B cell (primary cell): Measurements from ENCODE around the gene OGDHL. TPM values are rescaled to one million over a fixed set of nuclear protein-coding genes. Genes with fewer than 3 reads are reported as not detected.

Experiments used
- ATAC-seq: fragments of 200-7000 bp; cut with Tn5 transposase; one replicate; pipeline ENCODE4 v1.10.0; 2021; ENCODE audit warnings: low read depth, mild to moderate bottlenecking, moderate number of reproducible peaks, moderate library complexity
- CTCF ChIA-PET: fragments of 350-600 bp; sonication (Branson Sonifier 250); formaldehyde crosslinking; loops from one replicate; lab custom pipeline; 2021; ENCODE audit warnings: antibody characterized with exemption, inconsistent platforms; lab: Charles Lee
- POLR2A ChIA-PET: fragments of 350-600 bp; sonication (Branson Sonifier 250); formaldehyde crosslinking; loops from one replicate; lab custom pipeline; 2021; ENCODE audit warnings: antibody characterized with exemption; lab: Charles Lee
- DNase-seq: peaks from one replicate; pipeline ENCODE4 v3.0.0; 2013
- H2AFZ ChIP-seq: 2 replicates; pipeline ENCODE4 v1.6.1; 2012; ENCODE audit warnings: mild to moderate bottlenecking, low read depth, low read length; ENCODE audit not compliant: insufficient read depth, poor library complexity, severe bottlenecking
- H3K27ac ChIP-seq, 2 donors: 1 replicate in 1 of 2; 2 replicates in 1 of 2; pipeline ENCODE4 v1.5.1; 2012 to 2013; ENCODE audit warnings: low read length in 2 of 2, mild to moderate bottlenecking in 2 of 2, moderate library complexity in 1 of 2
- H3K27me3 ChIP-seq, 4 experiments: fragments of 200-600 bp in 1 of 4; sonication (generic) in 1 of 4; replicated peaks in 1 of 4; 1 replicate in 2 of 4; 2 replicates in 2 of 4; pipeline versions ENCODE4 v1.6.1 to v1.7.0; 2013 to 2016; ENCODE audit warnings: low read length in 3 of 4, mild to moderate bottlenecking in 2 of 4, mixed read lengths in 1 of 4, moderate library complexity in 1 of 4; ENCODE audit not compliant: insufficient read depth in 4 of 4, control insufficient read depth in 3 of 4; ENCODE audit errors: control extremely low read depth in 1 of 4
- H3K36me3 ChIP-seq, 2 experiments: replicated peaks in 1 of 2; 1 replicate in 1 of 2; 2 replicates in 1 of 2; pipeline versions ENCODE4 v1.6.1 to v1.7.1; 2013; ENCODE audit warnings: low read length in 1 of 2; ENCODE audit not compliant: insufficient read depth in 2 of 2, control insufficient read depth in 1 of 2; ENCODE audit errors: control extremely low read depth in 1 of 2, extremely low read depth in 1 of 2
- H3K4me1 ChIP-seq, 2 donors: fragments of 200-600 bp in 1 of 2; sonication (generic) in 1 of 2; 1 replicate in 1 of 2; 2 replicates in 1 of 2; pipeline versions ENCODE4 v1.5.1 to v1.6.1; 2013 to 2017; ENCODE audit warnings: low read length in 2 of 2; ENCODE audit not compliant: control insufficient read depth in 2 of 2, insufficient read depth in 2 of 2
- H3K4me2 ChIP-seq: replicated peaks from 2 replicates; pipeline ENCODE3; 2012; ENCODE audit warnings: mild to moderate bottlenecking, low read depth, low read length; ENCODE audit not compliant: poor library complexity, severe bottlenecking
- H3K4me3 ChIP-seq, 5 experiments: fragments of 200-600 bp in 1 of 5; sonication (generic) in 1 of 5; 1 replicate in 3 of 5; 2 replicates in 2 of 5; pipeline versions ENCODE4 v1.5.1 to v1.7.0; 2011 to 2016; ENCODE audit warnings: low read length in 4 of 5, mild to moderate bottlenecking in 4 of 5, low read depth in 2 of 5, control low read depth in 1 of 5, moderate library complexity in 1 of 5; ENCODE audit not compliant: insufficient read depth in 1 of 5; ENCODE audit errors: control extremely low read depth in 1 of 5, extremely low read depth in 1 of 5
- H3K79me2 ChIP-seq: fragments of 200-600 bp; sonication (generic); one replicate; pipeline ENCODE4 v1.6.0; 2016; ENCODE audit warnings: low read length; ENCODE audit not compliant: control insufficient read depth, insufficient read depth
- H3K9ac ChIP-seq: fragments of 200-600 bp; sonication (generic); 2 replicates; pipeline ENCODE4 v1.6.1; 2017; ENCODE audit warnings: mild to moderate bottlenecking, low read length, moderate library complexity
- H3K9me3 ChIP-seq, 3 donors: one replicate each; pipeline versions ENCODE4 v1.6.1 to v1.7.1; 2013; ENCODE audit warnings: low read length in 2 of 3; ENCODE audit not compliant: control insufficient read depth in 2 of 3, insufficient read depth in 1 of 3; ENCODE audit errors: control extremely low read depth in 1 of 3
- H4K20me1 ChIP-seq: 2 replicates; pipeline ENCODE4 v1.6.0; 2012; ENCODE audit warnings: mild to moderate bottlenecking, low read length; ENCODE audit not compliant: insufficient read depth, control insufficient read depth, poor library complexity, severe bottlenecking
- H3K27ac Mint-ChIP-seq: one replicate; pipeline ENCODE4 v1.8.0; 2021; ENCODE audit warnings: mixed read lengths
- H3K27me3 Mint-ChIP-seq: one replicate; pipeline ENCODE4 v1.8.0; 2021; ENCODE audit warnings: mixed read lengths
- H3K4me1 Mint-ChIP-seq: one replicate; pipeline ENCODE4 v1.8.0; 2021; ENCODE audit warnings: mixed read lengths
- H3K4me3 Mint-ChIP-seq: one replicate; pipeline ENCODE4 v1.8.0; 2021; ENCODE audit warnings: mixed read lengths
- H3K9me3 Mint-ChIP-seq: one replicate; pipeline ENCODE4 v1.8.0; 2022; ENCODE audit warnings: mixed read lengths; ENCODE audit not compliant: insufficient read depth
- CTCF ChIP-seq: fragments of 200-600 bp; IDR thresholded peaks from one replicate; pipeline ENCODE4 v1.8.0; 2022; ENCODE audit warnings: antibody characterized with exemption, mild to moderate bottlenecking
- EZH2 ChIP-seq: IDR thresholded peaks from 2 replicates; pipeline ENCODE4 v1.6.1; 2012; ENCODE audit warnings: borderline replicate concordance, low read depth, mild to moderate bottlenecking, moderate library complexity, low read length; ENCODE audit not compliant: insufficient read depth, poor library complexity, severe bottlenecking
- WGBS: methylation state at CpG from one replicate; pipeline ENCODE4 v1.1.5; 2013; ENCODE audit warnings: missing lambda C conversion rate; ENCODE audit not compliant: insufficient coverage; 5-methylcytosine and 5-hydroxymethylcytosine counted together
- intact Hi-C: fragments of 100-400 bp; cut with micrococcal nuclease; formaldehyde crosslinking; loops from one replicate; pipeline ENCODE4 v1.10.0; 2022
- polyA plus RNA-seq: library from polyadenylated mRNA; depleted of rRNA; stranded (reverse); fragments of >200 nt; gene quantifications from 2 replicates; pipeline ENCODE4 v1.2.3, GENCODE V29; 2012
- total RNA-seq, 2 donors: library from RNA; stranded (reverse); fragments of 120-200 nt in 1 of 2; gene quantifications; 1 replicate in 1 of 2; 2 replicates in 1 of 2; pipeline versions ENCODE4 v1.2.3 to v1.2.4, GENCODE V29; 2013 to 2022

The OGDHL gene
- total and polyA plus RNA-seq, 2 donors (not counting 1 experiment from before 2014, with no cell fraction given) = not detected

GRCh38 chr10:49759787-49760551 lies 2.2 kb downstream of the OGDHL start:
- CTCF ChIA-PET = no interaction called here

More at GRCh38 chr10:49759787-49760551, 2.2 kb downstream of the OGDHL start:
- Histone ChIP-seq H2AFZ (no peak overlapping the region), H3K36me3 (no peaks in the 10 kb centered on the region), H3K4me1 (peaks cover 6 to 13% of the 10 kb centered on the region in 2 donors), H3K4me3 (no peak overlapping the region), H4K20me1 (no peaks in the 10 kb centered on the region), H3K4me2 (no peak overlapping the region), H3K79me2 (no peaks in the 10 kb centered on the region), H3K27me3 (peaks cover 0 to 33% (median 9%) of the 10 kb centered on the region in 4 experiments), H3K9me3 (peaks cover 0 to 11% (median 0%) of the 10 kb centered on the region in 3 donors), H3K27ac (no peak overlapping the region), H3K9ac (no peak overlapping the region)
- Mint-ChIP-seq H3K27me3 (peaks cover 39% of the 10 kb centered on the region), H3K27ac (no peak overlapping the region), H3K4me1 (peaks cover 8% of the 10 kb centered on the region), H3K9me3 (no peaks in the 10 kb centered on the region), H3K4me3 (no peak overlapping the region)
- ATAC-seq (no peak), DNase-seq (no peak)
- POLR2A ChIA-PET = no interaction called here
- 86% methylated on average over 10 of the region's 10 CpGs for WGBS
- TF ChIP-seq EZH2 (no peak), CTCF (no peak)
- intact Hi-C loops = no loop called here
